ENCODE measurements around the gene INVS. TPM values are rescaled to one million over a fixed set of nuclear protein-coding genes. Genes with fewer than 3 reads are reported as not detected.

Gene INVS
- total RNA-seq, 4 donors from 2014 or later: 8.3 to 14.4 (median 10.8) TPM

- H3K4me3 ChIP-seq (ENCODE audit: low read depth, poor library complexity, severe bottlenecking): no peak overlapping the region
- DNase-seq (ENCODE audit: low spot score in 2 of 2): no peak
- TF ChIP-seq POLR2A (IDR thresholded peaks at IDR 0.05) (no peak), CTCF (IDR thresholded peaks at IDR 0.05) (no peak)
- 81 to 96% methylated on average over 4 of the region's 4 CpGs for WGBS, 2 donors
- intact Hi-C loops (cut with DNase I; ENCODE audit: low total_unique reads): no loop called here
These were observed 197.4 kb downstream of the INVS start for GRCh38 chr9:100296407-100296806.

GRCh38 chr9:100298378-100298777 is 199.3 kb downstream of the INVS start:
- H3K4me3 ChIP-seq (ENCODE audit: low read depth, poor library complexity, severe bottlenecking): no peak overlapping the region
- intact Hi-C loops (cut with DNase I; ENCODE audit: low total_unique reads): no loop called here
- TF ChIP-seq POLR2A (IDR thresholded peaks at IDR 0.05) (no peak), CTCF (IDR thresholded peaks at IDR 0.05) (no peak)
- 76 to 96% methylated on average over 3 of the region's 3 CpGs for WGBS, 2 donors
- no peak for DNase-seq (ENCODE audit: low spot score in 2 of 2)

GRCh38 chr9:100303747-100304146 is 204.7 kb downstream of the INVS start:
- 90 to 95% methylated on average over 3 of the region's 3 CpGs for WGBS, 2 donors
- intact Hi-C loops (cut with DNase I; ENCODE audit: low total_unique reads): no loop called here

GRCh38 chr9:100306283-100306682 is 207.2 kb downstream of the INVS start:
- DNase-seq (ENCODE audit: low spot score in 2 of 2): no peak
- 100% methylated on average over 1 of the region's 1 CpG for WGBS, 2 donors
- no peak overlapping the region for H3K4me3 ChIP-seq (ENCODE audit: low read depth, poor library complexity, severe bottlenecking)
- intact Hi-C loops (cut with DNase I; ENCODE audit: low total_unique reads): no loop called here
- TF ChIP-seq CTCF (IDR thresholded peaks at IDR 0.05) (no peak), POLR2A (IDR thresholded peaks at IDR 0.05) (no peak)

More at GRCh38 chr9:100303747-100304146, 204.7 kb downstream of the INVS start:
- TF ChIP-seq CTCF (IDR thresholded peaks at IDR 0.05) (no peak), POLR2A (IDR thresholded peaks at IDR 0.05) (no peak)
- no peak overlapping the region for H3K4me3 ChIP-seq (ENCODE audit: low read depth, poor library complexity, severe bottlenecking)
- DNase-seq (ENCODE audit: low spot score in 2 of 2): no peak

GRCh38 chr9:100307080-100307479 is 208.0 kb downstream of the INVS start:
- intact Hi-C loops (cut with DNase I; ENCODE audit: low total_unique reads): no loop called here
- H3K4me3 ChIP-seq (ENCODE audit: low read depth, poor library complexity, severe bottlenecking): no peak overlapping the region
- 84 to 90% methylated on average over 2 of the region's 2 CpGs for WGBS, 2 donors

More at GRCh38 chr9:100307080-100307479, 208.0 kb downstream of the INVS start:
- DNase-seq (ENCODE audit: low spot score in 2 of 2): no peak
- TF ChIP-seq POLR2A (IDR thresholded peaks at IDR 0.05) (no peak), CTCF (IDR thresholded peaks at IDR 0.05) (no peak)
